ENCODE results near the gene SGCA. TPM values are rescaled to one million over a fixed set of nuclear protein-coding genes. Genes with fewer than 3 reads are reported as not detected.

SGCA gene
- total and polyA plus RNA-seq, 9 of the 15 experiments (the other 6 are each of a cell fraction or from before 2014, with no cell fraction given) = not detected

GRCh38 chr17:50161023-50161910, 4.5 kb upstream of the SGCA start (continued):
- TF ChIP-seq MGA (IDR thresholded peaks at IDR 0.05) (peak; percentile 41), NR4A1 (CRISPR knock-in tag; IDR thresholded peaks at IDR 0.05) (no peak), NR4A1 (tag; IDR thresholded peaks at IDR 0.05) (no peak), ZNF444 (CRISPR knock-in tag; IDR thresholded peaks at IDR 0.05) (no peak), DEAF1 (CRISPR knock-in tag; IDR thresholded peaks at IDR 0.05) (peak; percentile 59), LARP7 (IDR thresholded peaks at IDR 0.05) (no peak), YY1 (IDR thresholded peaks at IDR 0.05; ENCODE audit: borderline replicate concordance in 1 of 3, control insufficient read depth in 1 of 3, extremely low read depth in 1 of 3, insufficient read depth in 3 of 3, insufficient read length in 1 of 3, insufficient replicate concordance in 2 of 3, low read depth in 1 of 3, low read length in 2 of 3) (no peak), NCOA4 (IDR thresholded peaks at IDR 0.05; ENCODE audit: partially characterized antibody) (no peak), RHOXF2B (CRISPR knock-in tag; conservative IDR thresholded peaks at IDR 0.05) (no peak), ZNF253 (CRISPR knock-in tag; conservative IDR thresholded peaks at IDR 0.05) (no peak)
- TF ChIP-seq, protein P1, sequence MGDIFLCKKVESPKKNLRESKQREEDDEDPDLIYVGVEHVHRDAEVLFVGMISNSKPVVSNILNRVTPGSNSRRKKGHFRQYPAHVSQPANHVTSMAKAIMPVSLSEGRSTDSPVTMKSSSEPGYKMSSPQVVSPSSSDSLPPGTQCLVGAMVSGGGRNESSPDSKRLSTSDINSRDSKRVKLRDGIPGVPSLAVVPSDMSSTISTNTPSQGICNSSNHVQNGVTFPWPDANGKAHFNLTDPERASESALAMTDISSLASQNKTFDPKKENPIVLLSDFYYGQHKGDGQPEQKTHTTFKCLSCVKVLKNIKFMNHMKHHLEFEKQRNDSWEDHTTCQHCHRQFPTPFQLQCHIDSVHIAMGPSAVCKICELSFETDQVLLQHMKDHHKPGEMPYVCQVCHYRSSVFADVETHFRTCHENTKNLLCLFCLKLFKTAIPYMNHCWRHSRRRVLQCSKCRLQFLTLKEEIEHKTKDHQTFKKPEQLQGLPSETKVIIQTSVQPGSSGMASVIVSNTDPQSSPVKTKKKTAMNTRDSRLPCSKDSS (IDR thresholded peaks at IDR 0.05; ENCODE audit: low read depth, partially characterized antibody) = no peak
